Loucy (cell line): ENCODE data around the gene PCK1.

Experiments used
- H2AFZ ChIP-seq: fragments of 200-600 bp; sonication (generic); 2 replicates; pipeline ENCODE4 v1.6.0; 2016; ENCODE audit warnings: antibody characterized with exemption, mild to moderate bottlenecking, low read length, moderate library complexity
- H3F3A ChIP-seq: fragments of 200-600 bp; 2 replicates; pipeline ENCODE4 v1.6.0; 2016; ENCODE audit warnings: antibody characterized with exemption, low read depth, mild to moderate bottlenecking
- H3K27me3 ChIP-seq: fragments of 200-600 bp; sonication (generic); 2 replicates; pipeline ENCODE4 v1.6.1; 2014; ENCODE audit warnings: low read length, mild to moderate bottlenecking; ENCODE audit not compliant: insufficient read depth, poor library complexity, severe bottlenecking
- H3K36me3 ChIP-seq: fragments of 200-600 bp; sonication (generic); 2 replicates; pipeline ENCODE4 v1.6.1; 2016; ENCODE audit warnings: low read length; ENCODE audit not compliant: insufficient read depth
- H3K4me1 ChIP-seq: fragments of 200-600 bp; sonication (generic); 2 replicates; pipeline ENCODE4 v1.5.1; 2014; ENCODE audit warnings: low read length, mild to moderate bottlenecking; ENCODE audit not compliant: insufficient read depth, poor library complexity, severe bottlenecking
- H3K4me2 ChIP-seq: fragments of 200-600 bp; sonication (generic); 2 replicates; pipeline ENCODE4 v1.6.0; 2014; ENCODE audit warnings: antibody characterized with exemption, low read length, low read depth, mild to moderate bottlenecking; ENCODE audit not compliant: poor library complexity, severe bottlenecking
- H3K4me3 ChIP-seq: fragments of 200-600 bp; sonication (generic); 2 replicates; pipeline ENCODE4 v1.5.1; 2014; ENCODE audit warnings: low read length, mild to moderate bottlenecking, mixed read lengths; ENCODE audit not compliant: poor library complexity, severe bottlenecking
- H3K79me2 ChIP-seq: fragments of 200-600 bp; sonication (generic); 2 replicates; pipeline ENCODE4 v1.6.1; 2014; ENCODE audit warnings: low read length; ENCODE audit not compliant: insufficient read depth
- H3K9ac ChIP-seq: fragments of 200-600 bp; sonication (generic); 2 replicates; pipeline ENCODE4 v1.6.0; 2014; ENCODE audit warnings: mild to moderate bottlenecking, low read depth, low read length, moderate library complexity; ENCODE audit not compliant: poor library complexity, severe bottlenecking
- H3K9me2 ChIP-seq: fragments of 200-600 bp; sonication (generic); replicated peaks from 2 replicates; pipeline ENCODE4 v1.6.1; 2016; ENCODE audit warnings: low read depth, low read length, mixed read lengths
- H3K9me3 ChIP-seq: fragments of 200-600 bp; sonication (generic); 2 replicates; pipeline ENCODE4 v1.6.1; 2014; ENCODE audit warnings: mild to moderate bottlenecking, antibody characterized with exemption, low read length, low read depth; ENCODE audit not compliant: insufficient read depth
- H4K20me1 ChIP-seq: fragments of 200-600 bp; sonication (generic); 2 replicates; pipeline ENCODE4 v1.6.0; 2014; ENCODE audit warnings: antibody characterized with exemption, low read length, mild to moderate bottlenecking; ENCODE audit not compliant: insufficient read depth, poor library complexity, severe bottlenecking
- EZH2phosphoT487 ChIP-seq: fragments of 200-600 bp; IDR thresholded peaks from 2 replicates; pipeline ENCODE4 v1.6.1; 2018; ENCODE audit warnings: antibody characterized with exemption, mild to moderate bottlenecking, moderate library complexity, borderline replicate concordance
- TF ChIP-seq, protein P1 (sequence below): fragments of 200-600 bp; sonication (generic); conservative IDR thresholded peaks from 2 replicates; pipeline ENCODE4 v1.5.1; 2014; ENCODE audit warnings: mild to moderate bottlenecking, antibody characterized with exemption, low read length

Gene PCK1

DNA sequence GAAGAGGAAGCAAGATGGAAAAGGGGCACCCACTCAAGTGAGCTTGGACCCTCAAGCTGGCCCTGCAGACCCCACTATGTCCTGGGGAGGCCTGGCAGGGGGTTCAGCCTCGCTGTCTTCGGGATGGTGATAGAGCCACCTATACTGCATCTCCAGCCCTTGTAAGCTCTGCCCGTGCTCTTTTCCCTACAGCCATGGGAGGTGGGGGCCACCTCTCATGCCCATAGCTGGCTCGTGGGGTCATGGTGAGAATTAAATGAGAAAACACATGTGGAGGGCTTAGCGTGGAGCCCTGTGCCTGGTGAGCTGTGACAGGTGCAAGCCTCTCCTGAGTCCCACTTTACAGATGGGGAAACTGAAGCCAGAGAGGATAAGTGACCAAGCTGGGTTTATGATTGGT, 27.7 kb downstream of the PCK1 start:
- H2AFZ ChIP-seq: no peak overlapping the region
- H3F3A ChIP-seq: no peaks in the 10 kb centered on the region
- no peak overlapping the region for H3K4me3 ChIP-seq
- H3K36me3 ChIP-seq: no peaks in the 10 kb centered on the region
- no peaks in the 10 kb centered on the region for H3K9me3 ChIP-seq
- H3K27me3 ChIP-seq: no peaks in the 10 kb centered on the region
- no peaks in the 10 kb centered on the region for H3K9me2 ChIP-seq
- H3K4me2 ChIP-seq: no peak overlapping the region
- TF ChIP-seq, protein P1, sequence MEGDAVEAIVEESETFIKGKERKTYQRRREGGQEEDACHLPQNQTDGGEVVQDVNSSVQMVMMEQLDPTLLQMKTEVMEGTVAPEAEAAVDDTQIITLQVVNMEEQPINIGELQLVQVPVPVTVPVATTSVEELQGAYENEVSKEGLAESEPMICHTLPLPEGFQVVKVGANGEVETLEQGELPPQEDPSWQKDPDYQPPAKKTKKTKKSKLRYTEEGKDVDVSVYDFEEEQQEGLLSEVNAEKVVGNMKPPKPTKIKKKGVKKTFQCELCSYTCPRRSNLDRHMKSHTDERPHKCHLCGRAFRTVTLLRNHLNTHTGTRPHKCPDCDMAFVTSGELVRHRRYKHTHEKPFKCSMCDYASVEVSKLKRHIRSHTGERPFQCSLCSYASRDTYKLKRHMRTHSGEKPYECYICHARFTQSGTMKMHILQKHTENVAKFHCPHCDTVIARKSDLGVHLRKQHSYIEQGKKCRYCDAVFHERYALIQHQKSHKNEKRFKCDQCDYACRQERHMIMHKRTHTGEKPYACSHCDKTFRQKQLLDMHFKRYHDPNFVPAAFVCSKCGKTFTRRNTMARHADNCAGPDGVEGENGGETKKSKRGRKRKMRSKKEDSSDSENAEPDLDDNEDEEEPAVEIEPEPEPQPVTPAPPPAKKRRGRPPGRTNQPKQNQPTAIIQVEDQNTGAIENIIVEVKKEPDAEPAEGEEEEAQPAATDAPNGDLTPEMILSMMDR: no peak
- no peak for TF ChIP-seq EZH2phosphoT487
- H4K20me1 ChIP-seq: no peaks in the 10 kb centered on the region
- H3K9ac ChIP-seq: no peak overlapping the region
- no peaks in the 10 kb centered on the region for H3K79me2 ChIP-seq
- no peaks in the 10 kb centered on the region for H3K4me1 ChIP-seq

DNA sequence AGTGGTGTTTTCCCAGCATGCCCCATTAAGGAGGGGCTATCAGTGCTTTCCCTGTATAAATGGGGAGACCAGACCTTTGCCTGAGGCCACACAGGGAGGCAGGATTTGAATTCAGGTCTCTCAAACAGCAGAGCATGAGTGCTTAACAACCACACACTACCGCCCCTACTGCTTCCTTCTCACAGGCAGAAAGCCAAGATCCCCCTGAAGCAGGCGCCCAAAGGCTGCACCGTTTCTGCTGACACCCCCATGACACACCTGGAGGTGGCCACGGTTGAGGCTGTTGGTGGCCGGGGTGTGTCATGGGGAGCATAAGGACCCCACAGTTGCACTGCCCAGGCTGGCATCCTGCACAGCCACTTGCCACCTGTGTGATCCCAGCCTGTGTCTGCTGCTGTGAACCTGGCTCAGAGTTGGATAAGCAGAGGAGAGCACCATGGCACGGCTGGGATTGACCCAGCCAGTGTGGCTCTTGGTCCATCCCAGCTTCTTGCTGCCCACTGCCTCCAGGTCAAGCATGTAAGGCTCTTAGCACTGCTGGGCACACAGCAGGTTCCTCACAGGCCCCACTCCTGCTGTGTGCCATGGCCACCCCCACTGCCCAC, 28.3 kb downstream of the PCK1 start:
- no peaks in the 10 kb centered on the region for H3K9me2 ChIP-seq
- no peaks in the 10 kb centered on the region for H3K9me3 ChIP-seq
- no peak overlapping the region for H3K4me3 ChIP-seq
- H3K27me3 ChIP-seq: no peaks in the 10 kb centered on the region
- H3K9ac ChIP-seq: no peak overlapping the region
- H3K4me1 ChIP-seq: no peaks in the 10 kb centered on the region
- H4K20me1 ChIP-seq: no peaks in the 10 kb centered on the region
- no peak overlapping the region for H3K4me2 ChIP-seq
- H3F3A ChIP-seq: no peaks in the 10 kb centered on the region
- no peak for TF ChIP-seq EZH2phosphoT487
- TF ChIP-seq, protein P1: no peak
- no peak overlapping the region for H2AFZ ChIP-seq
- no peaks in the 10 kb centered on the region for H3K79me2 ChIP-seq
- no peaks in the 10 kb centered on the region for H3K36me3 ChIP-seq

DNA sequence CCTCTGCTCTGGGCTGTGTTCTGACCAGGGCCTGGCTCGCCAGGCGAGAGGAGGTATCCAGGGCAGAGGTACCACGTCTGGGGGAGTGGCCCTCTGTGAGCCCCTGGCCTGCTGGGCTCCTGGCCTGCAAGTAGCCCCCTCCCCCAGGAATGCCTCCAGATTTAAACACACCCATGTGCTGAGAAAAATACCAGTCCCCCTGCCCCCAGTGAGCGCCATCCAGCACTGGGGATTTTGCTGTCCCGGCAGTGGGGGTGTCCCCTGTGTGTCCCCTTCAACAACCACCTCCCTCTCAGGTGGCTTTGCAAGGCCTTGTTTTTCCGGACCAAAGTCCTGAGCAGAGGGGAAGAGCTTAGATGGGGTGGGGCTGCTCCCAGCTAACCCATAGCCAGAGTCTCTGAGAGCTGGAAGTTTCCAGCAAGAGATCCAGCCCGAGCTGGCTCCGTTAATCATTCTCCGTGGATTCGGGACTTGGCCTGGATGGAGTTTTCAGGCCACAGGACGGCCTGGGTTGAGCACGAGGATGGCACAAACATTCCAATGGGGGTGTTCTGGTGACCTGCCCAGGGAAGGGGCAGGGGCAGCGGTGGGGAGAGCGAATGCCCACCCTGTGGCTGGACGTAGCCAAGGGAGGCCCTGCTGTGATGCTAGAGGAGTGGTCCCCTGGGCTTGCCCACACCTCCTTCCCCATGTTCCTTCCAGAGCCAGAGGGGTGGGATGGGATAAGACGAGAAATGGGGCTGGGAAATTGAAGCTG, 29.0 kb downstream of the PCK1 start:
- H3K9ac ChIP-seq: no peak overlapping the region
- TF ChIP-seq, protein P1: no peak
- no peak overlapping the region for H3K4me3 ChIP-seq
- no peaks in the 10 kb centered on the region for H3K4me1 ChIP-seq
- H3K9me3 ChIP-seq: no peaks in the 10 kb centered on the region
- no peaks in the 10 kb centered on the region for H3K9me2 ChIP-seq
- no peaks in the 10 kb centered on the region for H3K27me3 ChIP-seq
- no peaks in the 10 kb centered on the region for H3F3A ChIP-seq
- H3K79me2 ChIP-seq: no peaks in the 10 kb centered on the region
- no peaks in the 10 kb centered on the region for H4K20me1 ChIP-seq
- H3K36me3 ChIP-seq: no peaks in the 10 kb centered on the region
- H2AFZ ChIP-seq: no peak overlapping the region
- no peak overlapping the region for H3K4me2 ChIP-seq
